GM04503 (cell line): ENCODE measurements around the gene NRF1.

ENCODE experiments used
- DNase-seq: peaks from one replicate; pipeline ENCODE4 v3.0.0-alpha.2; 2012; ENCODE audit warnings: low read depth

NRF1 gene

GRCh38 chr7:129686063-129686462 is 74.5 kb downstream of the NRF1 start:
- DNase-seq: no peak

- no peak for DNase-seq
Observed at GRCh38 chr7:129688503-129689222, 77.1 kb downstream of the NRF1 start.

- DNase-seq: no peak
Observed at GRCh38 chr7:129689995-129690581, 78.6 kb downstream of the NRF1 start.

GRCh38 chr7:129690701-129691100 is 79.2 kb downstream of the NRF1 start:
- no peak for DNase-seq

GRCh38 chr7:129698516-129699418 is 87.2 kb downstream of the NRF1 start:
- no peak for DNase-seq

- DNase-seq: no peak
Observed at GRCh38 chr7:129702316-129702715, 90.8 kb downstream of the NRF1 start.

GRCh38 chr7:129702761-129703338 is 91.3 kb downstream of the NRF1 start:
- DNase-seq: no peak

- DNase-seq: no peak
Observed at GRCh38 chr7:129703751-129704150, 92.2 kb downstream of the NRF1 start.

- DNase-seq: no peak
Observed at GRCh38 chr7:129707910-129708499, 96.5 kb downstream of the NRF1 start.

- DNase-seq: no peak
Observed at GRCh38 chr7:129713544-129713943, 102.0 kb downstream of the NRF1 start.

GRCh38 chr7:129714514-129715063 is 103.1 kb downstream of the NRF1 start:
- no peak for DNase-seq

- DNase-seq: no peak
Observed at GRCh38 chr7:129719980-129720732, 108.6 kb downstream of the NRF1 start.

GRCh38 chr7:129721068-129721467 is 109.5 kb downstream of the NRF1 start:
- DNase-seq: no peak

- no peak for DNase-seq
Observed at GRCh38 chr7:129723679-129724078, 112.2 kb downstream of the NRF1 start.

GRCh38 chr7:129724796-129725195 is 113.3 kb downstream of the NRF1 start:
- no peak for DNase-seq

- no peak for DNase-seq
Observed at GRCh38 chr7:129728875-129729467, 117.5 kb downstream of the NRF1 start.

GRCh38 chr7:129729511-129729910 is 118.0 kb downstream of the NRF1 start:
- DNase-seq: no peak

- no peak for DNase-seq
Observed at GRCh38 chr7:129730159-129730558, 118.6 kb downstream of the NRF1 start.

- no peak for DNase-seq
Observed at GRCh38 chr7:129734400-129734799, 122.9 kb downstream of the NRF1 start.

- DNase-seq: no peak
Observed at GRCh38 chr7:129739427-129739826, 127.9 kb downstream of the NRF1 start.
